Measurements from ENCODE around the gene SEZ6L2.

GRCh38 chr16:29908719-29909220 lies 9.4 kb upstream of the SEZ6L2 start:
- TF ChIP-seq MAX (IDR thresholded peaks at IDR 0.05) (no peak), EGR1 (IDR thresholded peaks at IDR 0.05) (no peak), CEBPB (IDR thresholded peaks at IDR 0.05) (no peak), CREB1 (IDR thresholded peaks at IDR 0.05; ENCODE audit: low read depth) (no peak), RAD21 (IDR thresholded peaks at IDR 0.05; ENCODE audit: low read depth) (no peak), TAF1 (IDR thresholded peaks at IDR 0.05; ENCODE audit: low read depth) (no peak), REST (IDR thresholded peaks at IDR 0.05; ENCODE audit: low read depth) (no peak), FOXM1 (IDR thresholded peaks at IDR 0.05; ENCODE audit: borderline replicate concordance, low read depth) (no peak)
